Measurements from ENCODE around the gene BTBD10. TPM values are rescaled to one million over a fixed set of nuclear protein-coding genes. Genes with fewer than 3 reads are reported as not detected.

The BTBD10 gene
- total RNA-seq, 4 donors from 2014 or later: 33.4 to 59.8 (median 48.7) TPM

GRCh38 chr11:13355191-13355590, 107.8 kb downstream of the BTBD10 start:
- no peaks in the 10 kb centered on the region for H3K27me3 ChIP-seq
- H3K4me3 ChIP-seq: no peak overlapping the region
- DNase-seq (ENCODE audit: extremely low spot score): no peak
- H3K4me1 ChIP-seq: no peaks in the 10 kb centered on the region
- H3K9me3 ChIP-seq: no peaks in the 10 kb centered on the region
- peaks cover 14 to 75% (median 57%) of the 10 kb centered on the region in 4 donors for H3K36me3 ChIP-seq
- intact Hi-C loops (cut with DNase I): no loop called here
- TF ChIP-seq EP300 (IDR thresholded peaks at IDR 0.05): no peak
- WGBS: 94% methylated on average over 4 of the region's 4 CpGs
- no peak overlapping the region for H3K27ac ChIP-seq (replicated peaks in 1 of 4)

- no peaks in the 10 kb centered on the region for H3K27me3 ChIP-seq
- no peaks in the 10 kb centered on the region for H3K4me1 ChIP-seq
- DNase-seq (ENCODE audit: extremely low spot score): no peak
- no peak overlapping the region for H3K4me3 ChIP-seq
- TF ChIP-seq EP300 (IDR thresholded peaks at IDR 0.05): no peak
- TF ChIP-seq POLR2AphosphoS5 (IDR thresholded peaks at IDR 0.05): no peak
- no peak for TF ChIP-seq CTCF (IDR thresholded peaks at IDR 0.05)
- TF ChIP-seq POLR2A (IDR thresholded peaks at IDR 0.05; ENCODE audit: low read depth): no peak
- H3K36me3 ChIP-seq: peaks cover 11 to 66% (median 54%) of the 10 kb centered on the region in 4 donors
- H3K27ac ChIP-seq (replicated peaks in 1 of 4): no peak overlapping the region
- intact Hi-C loops (cut with DNase I): no loop called here
- no peaks in the 10 kb centered on the region for H3K9me3 ChIP-seq
- WGBS: 80% methylated on average over 3 of the region's 6 CpGs
Measured at GRCh38 chr11:13354335-13354734, 108.7 kb downstream of the BTBD10 start.

- Histone ChIP-seq H3K4me3 (no peak overlapping the region), H3K27ac (replicated peaks in 1 of 4) (no peak overlapping the region), H3K4me1 (peaks cover 0 to 8% (median 0%) of the 10 kb centered on the region in 4 donors), H3K9me3 (no peaks in the 10 kb centered on the region), H3K27me3 (no peaks in the 10 kb centered on the region), H3K36me3 (peaks cover 8 to 50% (median 42%) of the 10 kb centered on the region in 4 donors)
- no peak for DNase-seq (ENCODE audit: extremely low spot score)
- TF ChIP-seq POLR2A (IDR thresholded peaks at IDR 0.05; ENCODE audit: low read depth): no peak
- no peak for TF ChIP-seq EP300 (IDR thresholded peaks at IDR 0.05)
- TF ChIP-seq POLR2AphosphoS5 (IDR thresholded peaks at IDR 0.05): no peak
- no peak for TF ChIP-seq CTCF (IDR thresholded peaks at IDR 0.05)
- intact Hi-C loops (cut with DNase I): no loop called here
- WGBS: 81% methylated on average over 6 of the region's 6 CpGs
Measured at GRCh38 chr11:13352711-13353110, 110.3 kb downstream of the BTBD10 start.

GRCh38 chr11:13349581-13349980, 113.4 kb downstream of the BTBD10 start:
- no peak overlapping the region for H3K27ac ChIP-seq (replicated peaks in 1 of 4)
- TF ChIP-seq POLR2AphosphoS5 (IDR thresholded peaks at IDR 0.05): no peak
- TF ChIP-seq EP300 (IDR thresholded peaks at IDR 0.05): no peak
- TF ChIP-seq CTCF (IDR thresholded peaks at IDR 0.05): no peak
- TF ChIP-seq POLR2A (IDR thresholded peaks at IDR 0.05; ENCODE audit: low read depth): no peak
- H3K4me3 ChIP-seq: no peak overlapping the region
- H3K36me3 ChIP-seq: peaks cover 0 to 28% (median 13%) of the 10 kb centered on the region in 4 donors
- 89% methylated on average over 6 of the region's 6 CpGs for WGBS
- no peaks in the 10 kb centered on the region for H3K9me3 ChIP-seq
- no peak for DNase-seq (ENCODE audit: extremely low spot score)
- H3K27me3 ChIP-seq: no peaks in the 10 kb centered on the region
- H3K4me1 ChIP-seq: peaks cover 0 to 8% (median 2%) of the 10 kb centered on the region in 4 donors
- intact Hi-C loops (cut with DNase I): loop anchor here (5.0 kb wide), 1 partner anchor 387 kb away; no protein-coding TSS in a partner anchor

- Histone ChIP-seq H3K4me1 (peaks cover 0 to 10% (median 6%) of the 10 kb centered on the region in 4 donors), H3K27me3 (no peaks in the 10 kb centered on the region), H3K9me3 (no peaks in the 10 kb centered on the region), H3K36me3 (peaks cover 0 to 23% (median 8%) of the 10 kb centered on the region in 4 donors), H3K4me3 (no peak overlapping the region), H3K27ac (replicated peaks in 1 of 4) (no peak overlapping the region)
- no peak for DNase-seq (ENCODE audit: extremely low spot score)
- TF ChIP-seq CTCF (IDR thresholded peaks at IDR 0.05) (no peak), EP300 (IDR thresholded peaks at IDR 0.05) (no peak), POLR2A (IDR thresholded peaks at IDR 0.05; ENCODE audit: low read depth) (no peak), POLR2AphosphoS5 (IDR thresholded peaks at IDR 0.05) (no peak)
- whole genome bisulfite sequencing: 98% methylated on average over 6 of the region's 6 CpGs
- intact Hi-C loops (cut with DNase I): loop anchor here (5.0 kb wide), 1 partner anchor 387 kb away; no protein-coding TSS in a partner anchor
Measured at GRCh38 chr11:13349046-13349445, 114.0 kb downstream of the BTBD10 start.

Measured in esophagus muscularis mucosa (tissue), 4 donors.